HG02642 (cell line): ENCODE results near the gene TMEM250.
"Not testable (repeated sequence)": the region's sequence is repeated elsewhere in the genome, so short reads cannot be mapped to it uniquely, and the experiment has no call there.

ENCODE experiments used
- ATAC-seq: cut with Tn5 transposase; IDR thresholded peaks from one replicate; pipeline ENCODE4 v1.9.1; 2021; ENCODE audit warnings: mild to moderate bottlenecking; ENCODE audit not compliant: unreplicated experiment, poor library complexity

The TMEM250 gene

GRCh38 chr9:136114610-136115009 lies 4.1 kb downstream of the TMEM250 start:
- ATAC-seq: no peak

- no peak for ATAC-seq
Measured at GRCh38 chr9:136112541-136112940, 6.1 kb downstream of the TMEM250 start.

- ATAC-seq: no peak
Measured at GRCh38 chr9:136111910-136112309, 6.8 kb downstream of the TMEM250 start.

- no peak for ATAC-seq
Measured at GRCh38 chr9:136111190-136111589, 7.5 kb downstream of the TMEM250 start.

GRCh38 chr9:136110082-136111061 lies 8.3 kb downstream of the TMEM250 start:
- no peak for ATAC-seq

- peak; percentile 77 for ATAC-seq
Measured at GRCh38 chr9:136109351-136110081, 9.2 kb downstream of the TMEM250 start.

GRCh38 chr9:136108648-136109266 lies 9.9 kb downstream of the TMEM250 start:
- ATAC-seq: no peak

GRCh38 chr9:136107953-136108647 lies 10.6 kb downstream of the TMEM250 start:
- ATAC-seq: no peak

- ATAC-seq: no peak
Measured at GRCh38 chr9:136107155-136107952, 11.3 kb downstream of the TMEM250 start.

GRCh38 chr9:136105398-136106135 lies 13.1 kb downstream of the TMEM250 start:
- no peak for ATAC-seq

GRCh38 chr9:136104916-136105315 lies 13.8 kb downstream of the TMEM250 start:
- ATAC-seq: no peak

- ATAC-seq: no peak
Measured at GRCh38 chr9:136104488-136104800, 14.2 kb downstream of the TMEM250 start.

GRCh38 chr9:136103651-136104487 lies 14.8 kb downstream of the TMEM250 start:
- no peak for ATAC-seq

- not testable (repeated sequence) for ATAC-seq
Measured at GRCh38 chr9:136101615-136102074, 17.0 kb downstream of the TMEM250 start.

- no peak for ATAC-seq
Measured at GRCh38 chr9:136100700-136101614, 17.7 kb downstream of the TMEM250 start.

- no peak for ATAC-seq
Measured at GRCh38 chr9:136099542-136099941, 19.1 kb downstream of the TMEM250 start.

- ATAC-seq: no peak
Measured at GRCh38 chr9:136098844-136099243, 19.8 kb downstream of the TMEM250 start.
